Breast epithelium (tissue), 4 donors: ENCODE data around the gene SLC22A31. TPM values are rescaled to one million over a fixed set of nuclear protein-coding genes. Genes with fewer than 3 reads are reported as not detected.

Source experiments
- DNase-seq, 2 donors: peaks; one replicate each; pipeline ENCODE4 v3.0.0-alpha.2; 2019; ENCODE audit warnings: low spot score in 2 of 2
- H3K27ac ChIP-seq, 2 donors: fragments of 200-600 bp; sonication (generic) in 1 of 2; one replicate each; pipeline ENCODE4 v1.5.1; 2016 to 2019; ENCODE audit warnings: mild to moderate bottlenecking in 1 of 2
- H3K27me3 ChIP-seq, 2 donors: fragments of 200-600 bp; sonication (generic) in 1 of 2; one replicate each; pipeline versions ENCODE4 v1.5.1 to v1.6.0; 2017 to 2019; ENCODE audit warnings: control low read depth in 1 of 2, mild to moderate bottlenecking in 1 of 2
- H3K36me3 ChIP-seq: fragments of 200-600 bp; one replicate; pipeline ENCODE4 v1.5.1; 2019
- H3K4me1 ChIP-seq, 2 donors: fragments of 200-600 bp; sonication (generic); one replicate each; pipeline ENCODE4 v1.5.1; 2016 to 2019; ENCODE audit warnings: control low read depth in 1 of 2
- H3K4me3 ChIP-seq, 3 donors: fragments of 200-600 bp; sonication (generic); 1 replicate in 2 of 3; 2 replicates in 1 of 3; pipeline ENCODE4 v1.5.1; 2016 to 2019; ENCODE audit warnings: mild to moderate bottlenecking in 3 of 3, moderate library complexity in 2 of 3
- H3K9me3 ChIP-seq, 2 donors: fragments of 200-600 bp; sonication (generic) in 1 of 2; one replicate each; pipeline ENCODE4 v1.5.1; 2016 to 2019; ENCODE audit warnings: control low read depth in 1 of 2
- POLR2A ChIP-seq: fragments of 450-650 bp; IDR thresholded peaks from one replicate; pipeline ENCODE4 v1.6.1; 2016; ENCODE audit warnings: antibody characterized with exemption, mild to moderate bottlenecking, moderate library complexity
- POLR2AphosphoS5 ChIP-seq, 3 donors: sonication (generic); formaldehyde crosslinking; IDR thresholded peaks; one replicate each; pipeline ENCODE4 v1.6.1; 2017; ENCODE audit warnings: antibody characterized with exemption in 3 of 3
- intact Hi-C: fragments of 100-400 bp; cut with DNase I; formaldehyde crosslinking; loops from one replicate; pipeline ENCODE4 v1.15.1; 2023; ENCODE audit warnings: low total_unique reads
- total RNA-seq, 3 donors: library from RNA; depleted of rRNA; stranded (reverse); fragments of >200 nt; gene quantifications; one replicate each; pipeline ENCODE4 v1.1.0, GENCODE V29; 2016
- TF ChIP-seq, protein P1 (sequence below), 3 donors: fragments of 450-650 bp; IDR thresholded peaks; one replicate each; pipeline ENCODE4 v1.5.1; 2016 to 2017; ENCODE audit warnings: antibody characterized with exemption in 3 of 3, mild to moderate bottlenecking in 3 of 3, moderate library complexity in 3 of 3

The SLC22A31 gene
- total RNA-seq, 3 donors from 2014 or later: not detected

DNA sequence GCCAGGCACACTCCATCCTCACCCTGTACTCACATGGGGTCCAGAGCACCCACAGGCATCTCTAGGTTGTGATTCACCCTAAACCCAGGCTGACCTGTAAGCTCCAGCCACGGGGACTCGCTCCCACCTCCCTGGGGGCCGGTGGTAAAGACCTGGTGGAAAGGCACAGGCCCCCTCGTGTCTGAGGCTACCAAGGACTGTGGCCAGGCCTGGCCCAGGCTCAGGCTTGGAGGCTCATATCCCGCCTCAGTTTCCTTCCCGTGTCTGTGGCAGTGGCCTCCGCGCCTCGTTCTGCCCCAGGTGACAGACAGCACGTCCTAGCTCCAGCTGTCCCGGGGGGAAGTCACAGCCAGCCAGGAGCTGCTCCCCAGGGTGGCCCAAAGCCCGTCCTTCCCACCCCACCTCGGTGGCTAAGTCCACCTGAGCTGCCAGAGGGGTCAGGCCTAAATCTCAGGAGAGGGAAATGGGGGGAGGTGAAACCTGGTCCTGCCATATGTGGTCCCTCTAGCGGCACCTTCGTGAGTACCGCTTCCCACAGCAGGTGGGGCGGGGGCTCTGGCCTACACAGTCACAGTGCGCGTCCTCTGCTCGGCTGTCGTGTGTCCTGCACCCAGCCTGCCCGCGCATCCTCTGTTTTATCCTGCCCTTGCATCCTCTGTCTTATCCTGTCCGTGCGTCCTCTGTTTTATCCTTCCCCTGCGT, 16.2 kb downstream of the SLC22A31 start:
- Histone ChIP-seq H3K9me3 (no peaks in the 10 kb centered on the region), H3K36me3 (no peaks in the 10 kb centered on the region), H3K4me3 (no peak overlapping the region), H3K4me1 (no peaks in the 10 kb centered on the region), H3K27me3 (peaks cover 3 to 9% of the 10 kb centered on the region in 2 donors), H3K27ac (no peak overlapping the region)
- intact Hi-C loops: no loop called here
- TF ChIP-seq, protein P1, sequence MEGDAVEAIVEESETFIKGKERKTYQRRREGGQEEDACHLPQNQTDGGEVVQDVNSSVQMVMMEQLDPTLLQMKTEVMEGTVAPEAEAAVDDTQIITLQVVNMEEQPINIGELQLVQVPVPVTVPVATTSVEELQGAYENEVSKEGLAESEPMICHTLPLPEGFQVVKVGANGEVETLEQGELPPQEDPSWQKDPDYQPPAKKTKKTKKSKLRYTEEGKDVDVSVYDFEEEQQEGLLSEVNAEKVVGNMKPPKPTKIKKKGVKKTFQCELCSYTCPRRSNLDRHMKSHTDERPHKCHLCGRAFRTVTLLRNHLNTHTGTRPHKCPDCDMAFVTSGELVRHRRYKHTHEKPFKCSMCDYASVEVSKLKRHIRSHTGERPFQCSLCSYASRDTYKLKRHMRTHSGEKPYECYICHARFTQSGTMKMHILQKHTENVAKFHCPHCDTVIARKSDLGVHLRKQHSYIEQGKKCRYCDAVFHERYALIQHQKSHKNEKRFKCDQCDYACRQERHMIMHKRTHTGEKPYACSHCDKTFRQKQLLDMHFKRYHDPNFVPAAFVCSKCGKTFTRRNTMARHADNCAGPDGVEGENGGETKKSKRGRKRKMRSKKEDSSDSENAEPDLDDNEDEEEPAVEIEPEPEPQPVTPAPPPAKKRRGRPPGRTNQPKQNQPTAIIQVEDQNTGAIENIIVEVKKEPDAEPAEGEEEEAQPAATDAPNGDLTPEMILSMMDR (IDR thresholded peaks at IDR 0.05): no peak
- DNase-seq: no peak

DNA sequence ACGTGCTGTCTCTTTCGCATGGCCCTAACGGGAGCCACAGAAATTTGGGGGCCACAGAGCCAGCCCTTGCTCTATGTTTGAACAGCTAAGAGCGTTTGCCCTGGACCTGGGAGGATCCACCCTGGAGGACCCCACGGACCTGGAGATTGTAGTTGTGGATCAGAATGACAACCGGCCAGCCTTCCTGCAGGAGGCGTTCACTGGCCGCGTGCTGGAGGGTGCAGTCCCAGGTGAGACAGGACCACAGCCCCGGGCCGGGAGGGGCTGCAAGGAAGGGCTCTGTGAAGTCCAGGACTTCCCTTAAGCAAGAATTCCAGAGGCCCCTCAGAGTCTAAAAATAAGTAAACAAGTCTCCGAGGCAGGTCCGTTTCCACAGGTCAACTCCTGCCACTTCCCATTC, 16.9 kb downstream of the SLC22A31 start:
- intact Hi-C loops: no loop called here
- no peak overlapping the region for H3K27ac ChIP-seq
- no peaks in the 10 kb centered on the region for H3K4me1 ChIP-seq
- no peak overlapping the region for H3K4me3 ChIP-seq
- H3K27me3 ChIP-seq: peaks cover 3 to 16% of the 10 kb centered on the region in 2 donors
- H3K36me3 ChIP-seq: no peaks in the 10 kb centered on the region
- TF ChIP-seq POLR2A (no peak), POLR2AphosphoS5 (IDR thresholded peaks at IDR 0.05) (no peak)
- TF ChIP-seq, protein P1 (IDR thresholded peaks at IDR 0.05): no peak
- no peaks in the 10 kb centered on the region for H3K9me3 ChIP-seq
- no peak for DNase-seq

DNA sequence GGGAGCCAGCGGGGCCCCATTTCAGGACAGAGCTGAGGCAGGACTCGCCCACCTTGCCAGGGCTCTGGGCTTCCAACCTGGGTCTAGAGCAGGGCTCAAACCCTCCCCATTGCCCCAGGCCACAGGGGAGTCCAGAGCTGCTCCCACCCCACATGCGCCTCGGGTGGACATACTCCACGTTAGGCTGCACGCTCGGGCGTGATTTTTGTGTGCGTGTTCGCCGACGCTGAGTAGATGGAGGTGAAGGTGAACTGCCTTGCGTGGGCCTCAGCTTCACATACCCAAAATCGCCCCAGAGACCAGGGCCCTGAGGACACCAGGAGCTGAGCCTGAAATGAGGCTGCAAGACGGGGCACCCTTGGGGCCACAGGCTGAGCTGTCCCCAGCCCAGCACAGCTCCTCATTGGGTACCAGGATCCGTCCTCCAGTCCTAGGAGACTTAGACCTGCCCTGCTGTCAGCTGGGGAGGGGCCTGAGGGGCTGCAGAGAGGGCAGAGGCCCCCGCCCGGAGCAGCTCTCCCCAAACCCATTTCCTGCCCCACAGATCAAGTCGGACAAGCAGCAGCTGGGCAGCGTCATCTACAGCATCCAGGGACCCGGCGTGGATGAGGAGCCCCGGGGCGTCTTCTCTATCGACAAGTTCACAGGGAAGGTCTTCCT, 20.6 kb downstream of the SLC22A31 start:
- Histone ChIP-seq H3K36me3 (no peaks in the 10 kb centered on the region), H3K9me3 (no peaks in the 10 kb centered on the region), H3K27me3 (peaks cover 3 to 36% of the 10 kb centered on the region in 2 donors), H3K4me3 (no peak overlapping the region), H3K4me1 (peaks cover 0 to 7% of the 10 kb centered on the region in 2 donors), H3K27ac (no peak overlapping the region)
- no peak for DNase-seq
- intact Hi-C loops: loop anchor here (10.0 kb wide), 1 partner anchor 445 kb away; no protein-coding TSS in a partner anchor
- TF ChIP-seq POLR2A (no peak), POLR2AphosphoS5 (IDR thresholded peaks at IDR 0.05) (no peak)
- TF ChIP-seq, protein P1 (IDR thresholded peaks at IDR 0.05): no peak

DNA sequence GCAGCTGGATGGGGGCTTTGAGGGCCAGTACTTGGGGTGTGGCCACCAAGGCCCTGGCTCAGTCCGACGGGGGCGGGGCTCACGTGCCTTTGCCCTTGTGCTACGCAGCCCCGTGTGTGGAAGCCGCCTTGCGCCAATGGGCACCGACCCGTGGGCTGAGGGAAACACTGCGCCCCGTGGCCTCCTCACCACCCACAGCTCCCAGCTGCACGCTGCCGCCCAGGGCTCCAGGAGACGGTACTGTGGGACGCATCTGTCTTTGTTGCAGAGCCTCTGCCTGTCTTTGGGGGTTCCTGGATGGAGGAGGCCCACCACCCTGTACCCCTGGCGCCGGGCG, 21.2 kb downstream of the SLC22A31 start:
- Histone ChIP-seq H3K4me1 (peaks cover 0 to 11% of the 10 kb centered on the region in 2 donors), H3K4me3 (no peak overlapping the region), H3K36me3 (no peaks in the 10 kb centered on the region), H3K27ac (no peak overlapping the region), H3K27me3 (peaks cover 0 to 36% of the 10 kb centered on the region in 2 donors), H3K9me3 (no peaks in the 10 kb centered on the region)
- TF ChIP-seq POLR2A (no peak), POLR2AphosphoS5 (IDR thresholded peaks at IDR 0.05) (no peak)
- TF ChIP-seq, protein P1 (IDR thresholded peaks at IDR 0.05): no peak
- no peak for DNase-seq
- intact Hi-C loops: loop anchor here (10.0 kb wide), 1 partner anchor 446 kb away; no protein-coding TSS in a partner anchor

DNA sequence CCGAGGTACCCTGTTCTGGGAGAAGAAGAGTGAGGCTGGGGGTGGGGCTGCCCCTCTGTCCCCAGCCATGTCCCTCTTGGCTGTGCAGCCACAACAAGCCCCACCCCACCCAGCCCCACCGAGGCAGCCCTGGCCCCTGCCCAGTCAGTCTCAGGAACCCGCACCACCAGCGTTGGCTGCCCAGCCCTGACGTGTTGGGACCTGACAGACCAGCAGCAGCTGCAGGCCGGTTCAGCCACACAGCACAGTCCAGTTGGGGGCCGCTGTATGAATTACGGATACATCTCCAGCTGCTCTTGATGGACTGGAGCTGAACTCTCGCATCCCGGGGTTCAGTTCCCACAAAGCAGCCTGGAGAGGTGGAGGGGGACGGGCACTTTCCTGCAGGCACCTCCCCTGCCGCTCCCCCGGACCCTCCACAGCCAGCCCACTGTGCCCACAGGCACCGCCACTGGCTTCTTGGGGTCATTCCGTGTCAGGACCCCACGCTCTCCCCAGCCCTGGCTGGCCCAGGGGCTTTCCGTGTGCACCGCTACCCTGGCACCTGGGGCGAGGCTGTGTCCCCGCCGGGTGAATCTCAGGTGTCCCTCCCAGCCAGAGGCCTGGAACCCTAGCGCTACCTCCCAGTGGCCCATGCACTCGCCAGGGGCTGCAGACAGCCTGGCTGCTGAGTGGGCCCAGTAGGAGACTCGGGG, 21.7 kb downstream of the SLC22A31 start:
- Histone ChIP-seq H3K27me3 (peaks cover 0 to 36% of the 10 kb centered on the region in 2 donors), H3K4me3 (no peak overlapping the region), H3K9me3 (no peaks in the 10 kb centered on the region), H3K27ac (no peak overlapping the region), H3K4me1 (peaks cover 0 to 11% of the 10 kb centered on the region in 2 donors), H3K36me3 (no peaks in the 10 kb centered on the region)
- intact Hi-C loops: loop anchor here (10.0 kb wide), 1 partner anchor 446 kb away; no protein-coding TSS in a partner anchor
- no peak for DNase-seq
- TF ChIP-seq POLR2AphosphoS5 (IDR thresholded peaks at IDR 0.05) (no peak), POLR2A (no peak)
- TF ChIP-seq, protein P1 (IDR thresholded peaks at IDR 0.05): no peak
